ENCODE results near the gene MTUS2. TPM values are rescaled to one million over a fixed set of nuclear protein-coding genes. Genes with fewer than 3 reads are reported as not detected.

MTUS2 gene
- total RNA-seq, 4 donors from 2014 or later: 0.26 to 0.72 (median 0.38) TPM; not detected in 1

GRCh38 chr13:29527511-29527910 lies 707.4 kb downstream of the MTUS2 start:
- Histone ChIP-seq H3K4me3 (no peak overlapping the region), H3K4me1 (peaks cover 5% of the 10 kb centered on the region), H3K9me3 (no peaks in the 10 kb centered on the region), H3K27ac (no peak overlapping the region), H3K27me3 (no peaks in the 10 kb centered on the region), H3K36me3 (peaks cover 60% of the 10 kb centered on the region)
- 69% methylated on average over 8 of the region's 8 CpGs for WGBS
- peak in 1 of 2 donors; percentile 43 for DNase-seq (ENCODE audit: low spot score in 2 of 2)
- TF ChIP-seq POLR2AphosphoS5 (IDR thresholded peaks at IDR 0.05) (no peak), EP300 (IDR thresholded peaks at IDR 0.05) (no peak), POLR2A (IDR thresholded peaks at IDR 0.05) (no peak), CTCF (IDR thresholded peaks at IDR 0.05) (no peak)

GRCh38 chr13:29527916-29528315 lies 707.8 kb downstream of the MTUS2 start:
- peaks cover 9% of the 10 kb centered on the region for H3K4me1 ChIP-seq
- no peaks in the 10 kb centered on the region for H3K9me3 ChIP-seq
- 78% methylated on average over 5 of the region's 5 CpGs for WGBS
- H3K4me3 ChIP-seq: no peak overlapping the region
- H3K27ac ChIP-seq: no peak overlapping the region
- peak in 1 of 2 donors; percentile 31 for DNase-seq (ENCODE audit: low spot score in 2 of 2)
- no peaks in the 10 kb centered on the region for H3K27me3 ChIP-seq
- TF ChIP-seq CTCF (IDR thresholded peaks at IDR 0.05) (no peak), EP300 (IDR thresholded peaks at IDR 0.05) (no peak), POLR2A (IDR thresholded peaks at IDR 0.05) (no peak), POLR2AphosphoS5 (IDR thresholded peaks at IDR 0.05) (no peak)
- peaks cover 62% of the 10 kb centered on the region for H3K36me3 ChIP-seq

- H3K9me3 ChIP-seq: no peaks in the 10 kb centered on the region
- H3K4me3 ChIP-seq: no peak overlapping the region
- H3K27ac ChIP-seq: no peak overlapping the region
- 95% methylated on average over 5 of the region's 5 CpGs for WGBS
- peaks cover 8% of the 10 kb centered on the region for H3K4me1 ChIP-seq
- H3K36me3 ChIP-seq: peaks cover 55% of the 10 kb centered on the region
- peak in 1 of 2 donors; percentile 17 for DNase-seq (ENCODE audit: low spot score in 2 of 2)
- no peak for TF ChIP-seq EP300 (IDR thresholded peaks at IDR 0.05)
- no peak for TF ChIP-seq POLR2A (IDR thresholded peaks at IDR 0.05)
- no peak for TF ChIP-seq POLR2AphosphoS5 (IDR thresholded peaks at IDR 0.05)
- TF ChIP-seq CTCF (IDR thresholded peaks at IDR 0.05): no peak
- H3K27me3 ChIP-seq: no peaks in the 10 kb centered on the region
These were observed 709.6 kb downstream of the MTUS2 start for GRCh38 chr13:29529754-29530153.

GRCh38 chr13:29530901-29531300 lies 710.8 kb downstream of the MTUS2 start:
- no peak for DNase-seq (ENCODE audit: low spot score in 2 of 2)
- TF ChIP-seq POLR2A (IDR thresholded peaks at IDR 0.05) (no peak), POLR2AphosphoS5 (IDR thresholded peaks at IDR 0.05) (no peak), CTCF (IDR thresholded peaks at IDR 0.05) (no peak), EP300 (IDR thresholded peaks at IDR 0.05) (no peak)
- H3K4me1 ChIP-seq: peaks cover 8% of the 10 kb centered on the region
- WGBS: 77% methylated on average over 5 of the region's 5 CpGs
- no peak overlapping the region for H3K27ac ChIP-seq
- peaks cover 61% of the 10 kb centered on the region for H3K36me3 ChIP-seq
- no peaks in the 10 kb centered on the region for H3K9me3 ChIP-seq
- H3K4me3 ChIP-seq: no peak overlapping the region
- no peaks in the 10 kb centered on the region for H3K27me3 ChIP-seq

- no peak overlapping the region for H3K4me3 ChIP-seq
- no peak overlapping the region for H3K27ac ChIP-seq
- peaks cover 60% of the 10 kb centered on the region for H3K36me3 ChIP-seq
- TF ChIP-seq CTCF (IDR thresholded peaks at IDR 0.05) (no peak), POLR2AphosphoS5 (IDR thresholded peaks at IDR 0.05) (no peak), POLR2A (IDR thresholded peaks at IDR 0.05) (no peak)
- peaks cover 8% of the 10 kb centered on the region for H3K4me1 ChIP-seq
- H3K27me3 ChIP-seq: no peaks in the 10 kb centered on the region
- peak in 1 of 2 donors; percentile 19 for DNase-seq (ENCODE audit: low spot score in 2 of 2)
- 47% methylated on average over 5 of the region's 5 CpGs for WGBS
- no peaks in the 10 kb centered on the region for H3K9me3 ChIP-seq
These were observed 712.0 kb downstream of the MTUS2 start for GRCh38 chr13:29532116-29532515.

Measured in suprapubic skin (tissue), 4 donors.